Measurements from ENCODE around the gene NCAPD2. TPM values are rescaled to one million over a fixed set of nuclear protein-coding genes. Genes with fewer than 3 reads are reported as not detected.

The NCAPD2 gene
- total and polyA plus RNA-seq, 2 of the 4 experiments (the other 2 are of a cell fraction) = 35.6 to 57.9 TPM

GRCh38 chr12:6539707-6540134 lies 45.8 kb downstream of the NCAPD2 start:
- intact Hi-C loops (cut with micrococcal nuclease) = loop anchor here (1.0 to 2.0 kb wide), 2 partner anchors 9 to 69 kb away; partner anchors contain the start of gene VAMP1
- peaks cover 65% of the 10 kb centered on the region for H3K36me3 ChIP-seq (ENCODE audit: control insufficient read depth, insufficient read depth, low read length)

More at GRCh38 chr12:6539707-6540134, 45.8 kb downstream of the NCAPD2 start:
- Histone ChIP-seq H3K9me3 (ENCODE audit: control insufficient read depth, insufficient read depth, low read length) (no peaks in the 10 kb centered on the region), H4K5ac (ENCODE audit: low read depth, low read length) (no peak overlapping the region), H2AK9ac (replicated peaks; ENCODE audit: low read depth, low read length, poor library complexity) (peak overlapping the region; percentile 85), H3K56ac (ENCODE audit: extremely low read depth, insufficient read depth, low read length) (no peak overlapping the region), H3K4me2 (ENCODE audit: low read depth, low read length) (no peak overlapping the region), H3K4ac (ENCODE audit: low read depth, low read length) (peak overlapping the region; percentile 45; the same call in 1 of the 2 replicates), H2BK5ac (ENCODE audit: low read depth, low read length, poor library complexity, severe bottlenecking) (peak overlapping the region; percentile 1), H2BK120ac (ENCODE audit: low read depth, low read length) (no peak overlapping the region), H2BK15ac (ENCODE audit: low read depth, low read length) (no peak overlapping the region), H3K9me1 (ENCODE audit: insufficient read depth, low read length) (no peaks in the 10 kb centered on the region), H3K4me1 (ENCODE audit: control insufficient read depth, insufficient read depth, low read length) (peaks cover 11% of the 10 kb centered on the region; the same call in 1 of the 2 replicates), H3K9ac (ENCODE audit: low read depth, low read length) (no peak overlapping the region), H2AK5ac (ENCODE audit: low read depth, low read length) (peak overlapping the region; percentile 68; the same call in 1 of the 2 replicates), H3K14ac (replicated peaks; ENCODE audit: low read depth, low read length) (peak overlapping the region; percentile 34), H2AFZ (replicated peaks; ENCODE audit: low read length, poor library complexity) (peak overlapping the region; percentile 3), H4K91ac (ENCODE audit: insufficient read depth, low read depth, low read length) (no peak overlapping the region), H2BK20ac (ENCODE audit: low read depth, low read length) (no peak overlapping the region), H3K27me3 (ENCODE audit: control insufficient read depth, insufficient read depth, low read length) (no peaks in the 10 kb centered on the region), H3K18ac (ENCODE audit: low read depth, low read length) (no peak overlapping the region), H3K23ac (ENCODE audit: low read depth, low read length) (peak overlapping the region; percentile 79), H4K8ac (ENCODE audit: low read depth in 2 of 2, low read length in 2 of 2) (no peak overlapping the region), H3K4me3 (ENCODE audit: insufficient read depth, low read depth, low read length) (no peak overlapping the region), H3K79me1 (ENCODE audit: low read depth in 1 of 2, low read length in 2 of 2) (peaks cover 0 to 71% of the 10 kb centered on the region in 2 experiments; a peak in 3 of 4 replicates), H4K20me1 (ENCODE audit: insufficient read depth, low read length) (peaks cover 70% of the 10 kb centered on the region), H3K27ac (ENCODE audit: insufficient read depth, low read length) (peak overlapping the region; percentile 65; the same call in 1 of the 2 replicates)
- dilution Hi-C loops (cut with HindIII; ENCODE audit: low sequenced_read_pairs, unreplicated experiment) (no loop called here), in situ Hi-C loops (cut with MboI; ENCODE audit: low sequenced_read_pairs) (loop anchor here (5.0 to 10.0 kb wide), 2 partner anchors 117 to 205 kb away; no protein-coding TSS in a partner anchor)
- no peak for DNase-seq
- no peak for TF ChIP-seq FOS (IDR thresholded peaks at IDR 0.05; ENCODE audit: low read depth, low read length)
- TF ChIP-seq SMC3 (IDR thresholded peaks at IDR 0.05; ENCODE audit: low read depth, low read length) = no peak
- TF ChIP-seq CHD1 (IDR thresholded peaks at IDR 0.05; ENCODE audit: low read depth, low read length) = no peak
- TF ChIP-seq POLR2A (IDR thresholded peaks at IDR 0.05; ENCODE audit: low read depth, low read length) = no peak
- no peak for TF ChIP-seq NFE2L2 (IDR thresholded peaks at IDR 0.05; ENCODE audit: low read depth, low read length)
- no peak for TF ChIP-seq USF2 (IDR thresholded peaks at IDR 0.05; ENCODE audit: low read depth, low read length)
- TF ChIP-seq CEBPB (IDR thresholded peaks at IDR 0.05; ENCODE audit: low read depth, low read length) = no peak
- TF ChIP-seq BHLHE40 (IDR thresholded peaks at IDR 0.05; ENCODE audit: low read depth, low read length) = no peak
- TF ChIP-seq MAZ (IDR thresholded peaks at IDR 0.05; ENCODE audit: borderline replicate concordance, low read depth, low read length) = no peak
- no peak for TF ChIP-seq RCOR1 (IDR thresholded peaks at IDR 0.05; ENCODE audit: insufficient replicate concordance, low read length)
- TF ChIP-seq MXI1 (IDR thresholded peaks at IDR 0.05; ENCODE audit: borderline replicate concordance, low read depth, low read length) = no peak
- no peak for TF ChIP-seq RFX5 (IDR thresholded peaks at IDR 0.05; ENCODE audit: low read depth, low read length)
- TF ChIP-seq ELK1 (IDR thresholded peaks at IDR 0.05; ENCODE audit: borderline replicate concordance, low read depth, low read length) = no peak
- TF ChIP-seq MAFK (IDR thresholded peaks at IDR 0.05; ENCODE audit: low read depth, low read length) = no peak
- TF ChIP-seq RAD21 (IDR thresholded peaks at IDR 0.05; ENCODE audit: low read length) = no peak
- TF ChIP-seq CTCF (conservative IDR thresholded peaks at IDR 0.05; ENCODE audit: low read depth, low read length) = no peak
- 89% methylated on average over 4 of the region's 14 CpGs; no CpG with 5 or more reads in 1 of the 2 experiments for WGBS, 2 experiments (ENCODE audit: extremely low coverage in 2 of 2, insufficient read length in 1 of 2)
- BruUV-seq (replicated peaks) = TSS peak; percentile 69
- ChIA-PET CTCF (interaction anchor here (0.6 to 1.6 kb wide), 3 partner anchors 14 to 28 kb away, joined by 3 to 6 read pairs (median 5); partner anchors contain the start of gene NOP2), POLR2A (ENCODE audit: unreplicated experiment) (interaction anchor here (1.0 to 1.3 kb wide), 3 partner anchors 9 to 14 kb away, joined by 4 to 6 read pairs (median 4); no protein-coding TSS in a partner anchor)
- ATAC-seq (ENCODE audit: low read depth) = no peak
